ENCODE data around the gene TMED6.

DNA sequence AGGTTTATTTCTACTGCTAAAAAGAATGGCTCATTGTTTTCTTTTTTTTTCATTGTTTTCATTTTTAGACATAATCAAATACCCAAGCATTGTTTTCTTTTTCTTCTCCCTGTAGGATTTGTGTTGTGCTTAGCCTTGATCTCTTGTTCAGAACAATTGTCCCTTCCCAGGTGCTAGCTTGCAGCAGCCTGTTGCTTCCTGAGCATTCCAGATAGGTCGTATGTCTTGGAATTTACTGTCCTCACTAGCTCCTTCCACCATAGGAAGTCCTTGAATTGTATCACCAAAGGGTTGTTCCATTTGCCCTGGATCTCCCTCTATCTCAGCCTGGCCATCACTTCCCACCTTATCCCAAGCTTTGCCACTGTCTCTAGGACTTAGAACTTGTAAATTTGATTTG is 50.4 kb downstream of the TMED6 start:
- TF ChIP-seq EP300 (IDR thresholded peaks at IDR 0.05) (no peak), POLR2A (IDR thresholded peaks at IDR 0.05) (no peak), CTCF (IDR thresholded peaks at IDR 0.05) (no peak)

All from gastroesophageal sphincter (tissue), 3 donors.